Melanocyte of skin (primary cell): ENCODE results near the gene SCAANT1. TPM values are rescaled to one million over a fixed set of nuclear protein-coding genes. Genes with fewer than 3 reads are reported as not detected.

Experiments used
- small RNA-seq, 2 donors: library from RNA; depleted of rRNA; stranded (forward); fragments of <200 nt; gene quantifications; one replicate each; pipeline ENCODE3, GENCODE V24; 2012
- total RNA-seq, 2 donors: library from RNA; depleted of rRNA; stranded (reverse); fragments of >200 nt; gene quantifications; 2 replicates each; pipeline ENCODE4 v1.2.3, GENCODE V29; 2012

SCAANT1 gene
- not detected for total RNA-seq

DNA sequence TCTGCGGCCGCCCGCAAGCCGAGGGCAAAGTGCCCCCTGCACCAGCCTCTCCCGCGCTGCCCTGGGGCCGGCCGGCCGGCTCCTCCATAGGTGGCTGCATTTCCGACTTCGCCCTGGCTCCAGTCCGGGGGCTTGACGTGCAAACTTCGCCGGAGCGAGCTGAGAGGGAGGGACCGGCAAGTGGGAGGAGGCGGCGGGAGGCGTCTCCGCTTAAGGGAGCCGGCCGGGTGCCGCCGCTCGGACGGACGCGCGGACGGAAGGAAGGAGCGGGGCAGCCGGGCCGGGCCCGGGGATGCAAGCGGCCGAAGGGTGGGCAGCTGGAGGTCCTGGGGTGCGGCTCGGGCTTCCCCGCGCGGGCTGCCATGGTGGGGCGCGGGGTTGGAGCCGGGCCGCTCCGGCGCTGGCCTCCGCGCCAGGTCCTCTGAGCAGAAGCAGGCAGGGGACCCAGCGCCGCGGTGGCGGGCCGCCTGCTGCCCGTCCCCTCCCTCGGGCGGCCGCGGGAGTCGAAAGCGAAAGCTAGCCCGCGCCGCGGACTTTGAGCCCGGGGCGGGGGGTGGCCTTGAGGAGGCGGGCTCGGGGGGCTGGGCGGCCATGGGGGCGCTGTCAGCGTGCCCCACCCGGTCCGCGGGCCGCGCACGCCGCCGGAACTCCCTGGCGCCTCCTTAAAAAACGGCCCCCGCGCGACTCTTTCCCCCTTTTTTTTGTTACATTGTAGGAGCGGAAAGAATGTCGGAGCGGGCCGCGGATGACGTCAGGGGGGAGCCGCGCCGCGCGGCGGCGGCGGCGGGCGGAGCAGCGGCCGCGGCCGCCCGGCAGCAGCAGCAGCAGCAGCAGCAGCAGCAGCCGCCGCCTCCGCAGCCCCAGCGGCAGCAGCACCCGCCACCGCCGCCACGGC, at the start of gene SCAANT1:
Gene SCAANT1 (minus strand): TSS at position 511 of the 895 bp plus-strand sequence.

DNA sequence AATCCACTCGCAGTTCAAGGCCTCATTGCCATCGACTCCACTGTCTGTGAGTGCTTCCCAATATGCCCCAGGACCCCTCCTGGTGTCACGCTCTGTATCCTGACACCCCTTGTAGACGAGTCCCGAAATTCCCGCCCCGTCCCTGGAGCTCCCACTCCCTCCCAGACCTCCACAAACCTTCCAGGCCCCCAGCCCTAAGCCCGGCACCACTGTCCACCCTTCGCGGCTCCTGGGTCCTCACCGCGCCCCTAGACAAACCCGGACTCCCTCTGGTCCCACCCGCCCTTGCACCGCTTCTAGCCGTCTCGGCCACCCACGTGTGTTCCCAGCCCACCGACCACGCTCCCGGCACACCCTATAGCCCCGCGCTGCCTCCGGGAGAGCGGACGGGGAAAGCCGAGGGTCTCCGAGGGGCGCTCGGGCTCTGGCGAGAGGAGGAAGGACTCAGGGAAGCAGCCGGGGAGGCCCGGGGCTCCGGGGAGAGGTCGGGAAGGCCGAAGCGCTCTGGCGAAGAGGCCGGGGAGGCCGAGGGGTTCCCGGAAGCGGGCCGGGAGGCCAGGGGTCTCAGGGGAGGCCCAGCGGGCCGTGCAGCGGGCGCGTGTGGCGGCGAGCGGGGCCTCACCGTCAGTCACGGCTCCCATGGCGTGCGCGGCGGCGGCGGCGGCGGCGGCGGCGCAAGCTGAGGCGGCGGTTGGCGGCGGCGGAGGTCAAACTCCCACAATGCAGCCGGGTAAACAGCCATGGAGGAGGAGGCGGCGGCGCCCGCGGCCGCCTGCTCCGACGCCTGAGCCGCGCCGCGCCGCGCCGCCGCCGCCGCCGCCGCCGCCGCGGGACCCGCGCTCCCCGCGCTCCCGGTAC, 48.8 kb downstream of the SCAANT1 start, which contains the start of the genes ATXN7 and THOC7:
Gene ATXN7 (plus strand): TSS at position 718 of the 858 bp plus-strand sequence. CDS start 48,732 bp downstream, outside the sequence.
Gene THOC7 (minus strand): TSS at position 656 of the 858 bp plus-strand sequence. CDS start 15 bp downstream, at position 641.

Small RNA genes lying within 50 kb of the gene (small RNA-seq; reads per million reads assigned to genes)
- gene SCAANT1 = 0 reads per million in 2 donors

Other genes with a start within 250 kb of the SCAANT1 start
- not detected for gene C3orf49, start 93.1 kb downstream of the SCAANT1 start, total RNA-seq
- gene THOC7, start 48.6 kb downstream of the SCAANT1 start, total RNA-seq = 10 to 100 TPM; 27.2 to 44.6 TPM
- 10 to 100 TPM; 11.4 to 15.0 TPM for gene ATXN7, start 48.5 kb downstream of the SCAANT1 start, total RNA-seq
- gene PSMD6, start 111.1 kb upstream of the SCAANT1 start, total RNA-seq = 100 to 1,000 TPM in 1 of 2 donors, 10 to 100 TPM in 1; 92.2 to 127 TPM